NAMALWA (cell line): ENCODE results near the gene LMBR1L.
"Not testable (repeated sequence)": the region's sequence is repeated elsewhere in the genome, so short reads cannot be mapped to it uniquely, and the experiment has no call there.

Experiments used
- DNase-seq: peaks from one replicate; pipeline ENCODE4 v3.0.0-alpha.2; 2015; ENCODE audit warnings: low spot score

Gene LMBR1L

GRCh38 chr12:49088150-49088931 is 22.3 kb downstream of the LMBR1L start:
- peak; percentile 92 for DNase-seq

GRCh38 chr12:49086116-49086515 is 24.5 kb downstream of the LMBR1L start:
- no peak for DNase-seq

DNA sequence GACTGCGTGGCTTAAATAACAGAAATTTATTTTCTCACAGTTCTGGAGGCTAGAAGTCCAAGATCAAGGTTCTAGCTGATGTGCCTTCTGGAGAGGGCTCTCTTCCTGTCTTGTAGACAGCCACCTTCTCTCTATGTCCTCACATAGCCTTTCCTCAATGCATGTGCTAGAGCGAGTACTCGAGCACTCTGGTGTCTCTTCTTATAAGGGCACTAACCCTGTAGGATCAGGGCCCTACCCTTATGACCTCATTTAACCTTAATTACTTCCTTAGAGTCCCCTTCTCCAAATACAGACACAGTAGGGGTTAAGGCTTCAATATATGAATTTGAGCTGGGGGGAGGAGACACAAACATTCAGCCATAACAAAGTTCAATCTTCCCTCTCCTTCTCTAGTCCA is 26.2 kb downstream of the LMBR1L start:
- no peak for DNase-seq

- no peak for DNase-seq
Observed at GRCh38 chr12:49079793-49080192, 30.9 kb downstream of the LMBR1L start.

DNA sequence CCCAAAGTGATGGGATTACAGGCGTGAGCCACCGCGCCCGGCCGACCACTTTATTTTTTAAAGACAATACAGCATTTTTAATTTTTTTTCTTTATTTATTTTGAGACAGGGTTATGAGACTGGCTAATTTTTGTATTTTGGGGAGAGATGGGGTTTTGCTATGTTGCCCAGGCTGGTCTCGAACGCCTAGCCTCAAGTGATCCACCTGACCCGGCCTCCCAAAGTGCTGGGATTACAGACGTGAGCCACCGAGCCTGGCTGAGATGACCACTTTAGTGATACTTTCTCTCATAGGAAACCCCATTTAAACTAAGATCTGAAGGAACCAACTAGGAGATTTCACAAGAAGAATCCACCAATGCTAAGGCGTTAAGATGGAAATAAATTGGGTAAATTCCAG is 39.7 kb downstream of the LMBR1L start:
- DNase-seq, result no peak

DNA sequence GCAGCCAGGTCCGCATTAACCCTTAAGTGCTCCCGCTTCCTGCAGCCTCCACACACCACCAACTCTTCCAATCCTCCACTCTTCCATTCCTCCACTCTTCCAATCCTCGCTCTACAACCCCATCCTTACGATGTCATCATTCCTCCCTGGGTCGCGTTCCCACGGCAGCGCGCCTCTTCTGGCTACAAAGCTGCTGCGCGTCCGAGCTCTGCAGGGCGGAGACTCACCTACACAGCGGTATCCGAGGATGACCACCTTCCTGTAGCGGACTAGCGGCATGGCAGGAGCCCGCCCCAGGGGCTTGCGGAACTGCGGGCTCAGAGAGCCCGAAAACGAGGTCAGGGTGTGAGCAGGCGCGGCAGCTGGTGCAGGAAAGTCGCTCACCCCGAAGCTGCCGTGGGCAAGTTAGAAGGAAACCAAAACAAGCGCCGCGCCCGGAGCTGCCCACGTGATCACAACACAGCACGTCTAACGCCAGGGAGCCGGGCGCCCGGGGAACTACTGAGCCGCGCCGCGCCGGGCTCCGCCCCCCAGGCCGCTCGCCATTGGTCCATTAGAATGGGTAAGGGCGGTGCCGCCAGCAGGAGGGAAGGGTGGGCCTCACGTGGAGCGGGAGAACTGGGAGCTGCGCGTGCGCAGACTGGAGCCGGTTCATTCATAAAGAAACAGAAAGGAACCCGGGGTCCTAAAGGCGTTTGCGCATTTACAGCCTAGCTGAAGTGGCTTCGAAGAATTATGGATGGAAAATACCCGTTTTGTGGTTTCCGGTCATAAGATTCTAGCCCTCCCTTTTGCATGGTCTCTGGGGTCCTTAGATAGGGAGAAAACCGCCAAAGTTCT is 40.9 kb downstream of the LMBR1L start, which contains the start of gene RHEBL1:
RHEBL1 (minus strand) TSS at position 473 of the 840 bp plus-strand sequence; CDS start at position 279, 194 bp downstream.
- peak; percentile 99 for DNase-seq

DNA sequence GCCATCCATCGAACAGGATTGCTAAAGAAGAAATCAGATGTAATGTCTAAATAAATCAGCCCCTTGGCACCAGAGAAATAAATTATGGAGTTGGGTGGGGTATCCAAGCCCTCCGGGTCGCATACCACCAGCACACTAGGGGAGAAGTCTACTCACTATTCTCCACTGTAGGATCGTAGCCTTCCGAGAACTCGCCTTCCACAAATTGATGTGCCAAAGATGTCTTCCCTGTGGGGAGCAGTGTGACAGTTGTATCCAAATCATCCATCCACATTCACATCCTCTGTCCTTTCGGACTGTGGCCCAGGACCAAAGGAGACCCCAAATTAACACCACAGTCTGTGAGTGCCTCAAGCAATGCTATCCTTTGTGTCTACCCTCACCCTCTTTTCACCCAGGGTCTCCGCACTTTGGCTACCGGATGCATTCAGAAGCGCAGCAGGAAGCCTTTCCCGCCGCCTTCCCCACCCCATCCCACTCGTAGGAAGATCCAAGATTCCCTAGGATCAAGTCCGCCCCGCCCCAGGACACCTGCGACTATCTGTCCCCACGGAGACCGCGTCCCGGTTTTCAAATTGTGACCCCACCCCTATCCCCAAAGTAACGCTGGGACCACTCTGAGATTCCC is 41.7 kb downstream of the LMBR1L start:
- DNase-seq, result no peak

DNA sequence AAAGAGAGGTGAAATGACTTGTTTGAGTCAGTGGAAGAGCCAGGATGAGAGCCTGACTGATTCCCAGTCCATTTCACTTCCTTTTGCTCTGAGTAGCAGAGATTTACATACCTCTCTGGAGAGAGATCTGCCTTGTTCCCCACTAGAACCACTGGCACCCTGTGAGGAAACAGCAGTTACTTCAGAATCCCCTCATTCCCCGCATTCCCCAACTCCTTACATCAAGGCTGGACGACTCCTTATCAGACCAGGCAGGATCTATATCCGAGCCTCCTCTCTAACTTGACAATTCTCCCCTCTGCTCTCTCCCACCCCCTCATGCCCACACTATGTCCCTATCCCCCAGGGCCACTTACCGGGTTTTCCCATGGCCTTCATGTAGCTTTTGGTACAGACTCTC is 44.5 kb downstream of the LMBR1L start:
- DNase-seq, result no peak

- no peak for DNase-seq
Observed at GRCh38 chr12:49064767-49065152, 45.9 kb downstream of the LMBR1L start.

- not testable (repeated sequence) for DNase-seq
Observed at GRCh38 chr12:49061916-49062315, 48.7 kb downstream of the LMBR1L start.

- no peak for DNase-seq
Observed at GRCh38 chr12:49061157-49061650, 49.4 kb downstream of the LMBR1L start.

- peak; percentile 94 for DNase-seq
Observed at GRCh38 chr12:49060237-49061156, 50.1 kb downstream of the LMBR1L start, which contains the start of gene KMT2D. KMT2D (minus strand) TSS chr12:49060794; CDS start chr12:49055324, 5,470 bp downstream.

DNA sequence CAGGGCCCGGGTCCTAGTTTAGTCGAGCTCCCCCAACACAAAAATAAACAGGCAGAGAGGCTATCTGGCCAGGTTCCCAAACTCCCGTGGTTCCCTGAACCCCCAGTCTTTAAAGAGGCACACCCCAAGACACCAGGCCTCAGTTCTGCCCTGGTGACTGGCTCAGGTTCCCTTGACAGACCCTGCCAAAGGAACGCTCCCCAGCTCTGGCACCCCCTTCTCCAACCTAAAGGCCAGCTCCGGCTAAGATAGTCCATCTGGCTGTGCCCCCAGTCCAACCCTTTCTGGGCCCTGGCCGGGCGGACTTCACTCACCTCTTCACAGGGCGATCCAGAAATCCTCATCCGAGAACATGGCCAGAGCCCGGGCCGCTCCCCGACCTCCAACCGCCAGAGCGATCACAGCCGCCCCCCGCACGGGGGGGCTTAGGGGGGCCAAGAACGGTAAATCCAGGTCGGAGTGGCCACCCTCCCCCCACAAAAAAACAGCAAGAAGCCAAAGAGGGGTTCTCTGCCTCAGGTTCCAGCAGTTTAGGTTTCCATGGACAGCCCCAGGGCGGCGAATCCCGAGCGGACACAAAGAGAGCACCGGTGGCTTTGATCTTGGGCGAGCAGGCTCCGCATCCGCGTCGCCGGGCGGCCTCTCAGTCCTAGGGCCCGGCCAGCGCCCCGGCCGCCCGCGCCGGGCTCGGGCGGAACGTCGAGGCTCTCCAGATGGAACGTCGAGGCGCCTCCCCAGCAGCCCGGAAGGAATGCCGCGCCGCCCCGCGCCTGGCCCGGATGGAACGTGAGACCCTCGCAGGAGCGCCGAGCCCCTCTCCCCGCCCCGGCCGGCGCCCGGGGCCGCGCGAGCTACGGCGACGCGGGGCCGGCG is 51.1 kb downstream of the LMBR1L start:
- DNase-seq, result peak; percentile 57

GRCh38 chr12:49059045-49059298 is 51.7 kb downstream of the LMBR1L start:
- DNase-seq, result peak; percentile 22

- DNase-seq, result peak; percentile 21
Observed at GRCh38 chr12:49058366-49059044, 52.1 kb downstream of the LMBR1L start.

DNA sequence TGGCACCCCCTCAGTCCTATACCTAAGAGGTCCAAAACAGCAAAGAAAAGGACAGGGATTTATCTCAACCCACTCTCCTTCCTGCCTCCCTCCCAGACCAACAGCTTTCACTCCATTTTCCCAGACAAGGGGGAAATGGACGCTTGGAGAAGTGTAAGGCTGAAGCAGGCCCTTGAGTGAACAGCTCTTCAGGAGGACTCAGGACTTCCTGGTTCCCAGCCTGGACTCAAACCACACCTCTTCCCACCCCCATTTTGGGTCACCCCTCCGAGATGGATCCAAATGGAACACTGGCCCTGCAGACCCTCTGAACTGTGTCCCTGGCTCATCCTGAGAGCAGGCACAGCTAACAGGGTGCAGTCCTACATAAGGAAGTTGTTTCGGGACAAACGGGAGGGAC is 52.8 kb downstream of the LMBR1L start:
- no peak for DNase-seq

- DNase-seq, result peak; percentile 81
Observed at GRCh38 chr12:49055978-49056754, 54.5 kb downstream of the LMBR1L start.

DNA sequence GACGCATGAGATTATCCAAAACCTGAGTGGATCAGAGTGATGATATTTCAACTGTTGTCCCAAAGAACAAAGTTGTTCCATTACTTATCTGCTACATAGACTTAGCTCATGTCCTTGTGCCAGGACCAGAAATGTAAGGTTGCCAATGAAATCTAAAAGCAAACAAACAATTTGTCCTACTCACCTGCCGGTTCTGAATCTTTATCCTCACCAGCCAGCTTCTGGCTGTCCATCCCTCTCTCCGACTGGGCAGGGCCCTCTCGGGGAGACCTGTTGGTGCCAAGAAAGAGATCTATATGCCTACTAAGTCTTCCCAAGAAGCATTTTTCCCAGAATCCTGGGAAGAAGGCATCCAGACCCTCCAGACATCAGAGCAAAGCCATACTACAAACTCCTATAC is 55.6 kb downstream of the LMBR1L start:
- no peak for DNase-seq

- DNase-seq, result no peak
Observed at GRCh38 chr12:49054524-49054923, 56.1 kb downstream of the LMBR1L start.
